H1 (cell line): Measurements from ENCODE around the gene HEPACAM. TPM values are rescaled to one million over a fixed set of nuclear protein-coding genes. Genes with fewer than 3 reads are reported as not detected.
A peak's percentile ranks its signal among the peaks of the same experiment; 100 is the strongest.

Experiments used
- CTCF ChIA-PET: fragments of 300-600 bp; sonication (Branson Sonifier 250); formaldehyde crosslinking; loops from one replicate; lab custom pipeline; 2021; ENCODE audit not compliant: partially characterized antibody; lab: Charles Lee
- POLR2A ChIA-PET: fragments of 300-600 bp; sonication (Branson Sonifier 250); formaldehyde crosslinking; loops from one replicate; lab custom pipeline; 2021; ENCODE audit warnings: inconsistent platforms; ENCODE audit not compliant: partially characterized antibody; lab: Charles Lee
- DNase-seq, 2 experiments: peaks; one replicate each; pipeline versions ENCODE4 v3.0.0 to v3.0.0-alpha.2; 2010 to 2022; ENCODE audit warnings: low spot score in 2 of 2, low read depth in 1 of 2, mixed read lengths in 1 of 2
- FAIRE-seq: peaks from 2 replicates; lab custom pipeline; 2011; peaks lifted over from hg19 to GRCh38; lab: Jason Lieb, UNC
- H2AFZ ChIP-seq: 2 replicates; pipeline ENCODE4 v1.8.1; 2012; ENCODE audit warnings: low read length, inconsistent platforms
- H2AK5ac ChIP-seq: 2 replicates; pipeline ENCODE4 v1.6.1; 2013; ENCODE audit warnings: low read depth, low read length
- H2BK120ac ChIP-seq: replicated peaks from 2 replicates; pipeline ENCODE3; 2013; ENCODE audit warnings: low read depth, low read length, inconsistent platforms
- H2BK12ac ChIP-seq: 2 replicates; pipeline ENCODE4 v1.6.1; 2013; ENCODE audit warnings: low read depth, low read length
- H2BK15ac ChIP-seq: 2 replicates; pipeline ENCODE4 v1.6.1; 2013; ENCODE audit warnings: low read length
- H2BK20ac ChIP-seq: 2 replicates; pipeline ENCODE4 v1.6.1; 2013; ENCODE audit warnings: low read length
- H2BK5ac ChIP-seq: 2 replicates; pipeline ENCODE4 v1.6.1; 2013; ENCODE audit warnings: low read depth, low read length
- H3K14ac ChIP-seq: 2 replicates; pipeline ENCODE4 v1.6.1; 2013; ENCODE audit warnings: inconsistent platforms; ENCODE audit not compliant: insufficient read length
- H3K18ac ChIP-seq: 2 replicates; pipeline ENCODE4 v1.6.1; 2013; ENCODE audit warnings: low read length; ENCODE audit errors: extremely low read depth
- H3K23ac ChIP-seq: 2 replicates; pipeline ENCODE4 v1.6.1; 2013; ENCODE audit warnings: inconsistent platforms; ENCODE audit not compliant: insufficient read length
- H3K23me2 ChIP-seq: 2 replicates; pipeline ENCODE4 v1.6.1; 2013; ENCODE audit warnings: low read depth, low read length
- H3K27ac ChIP-seq: 2 replicates; pipeline ENCODE4 v1.6.1; 2011; ENCODE audit warnings: low read depth, low read length, inconsistent platforms
- H3K27me3 ChIP-seq, 4 experiments: replicated peaks in 1 of 4; 1 replicate in 1 of 4; 2 replicates in 3 of 4; pipeline versions ENCODE4 v1.6.1 to v1.8.1; 2011 to 2013; ENCODE audit warnings: low read length in 3 of 4, mild to moderate bottlenecking in 3 of 4, inconsistent platforms in 2 of 4, mixed read lengths in 2 of 4, moderate library complexity in 1 of 4; ENCODE audit not compliant: control insufficient read depth in 3 of 4, insufficient read depth in 3 of 4; ENCODE audit errors: extremely low read depth in 1 of 4
- H3K36me3 ChIP-seq, 4 experiments: 2 replicates each; pipeline versions ENCODE4 v1.6.1 to v1.8.1; 2011 to 2013; ENCODE audit warnings: mild to moderate bottlenecking in 4 of 4, low read length in 3 of 4, moderate library complexity in 2 of 4, control low read depth in 1 of 4, inconsistent platforms in 1 of 4; ENCODE audit not compliant: insufficient read depth in 4 of 4, control insufficient read depth in 2 of 4
- H3K4ac ChIP-seq: replicated peaks from 2 replicates; pipeline ENCODE3; 2013; ENCODE audit warnings: low read length, low read depth, mixed read lengths, inconsistent platforms; ENCODE audit not compliant: insufficient read length
- H3K4me1 ChIP-seq, 4 experiments: replicated peaks in 1 of 4; 1 replicate in 1 of 4; 2 replicates in 3 of 4; pipeline versions ENCODE4 v1.6.1 to v1.8.1; 2011 to 2013; ENCODE audit warnings: low read length in 3 of 4, inconsistent platforms in 2 of 4, mixed read lengths in 1 of 4; ENCODE audit not compliant: insufficient read depth in 4 of 4, control insufficient read depth in 3 of 4
- H3K4me2 ChIP-seq, 2 experiments: 2 replicates each; pipeline versions ENCODE4 v1.6.1 to v1.8.1; 2011 to 2013; ENCODE audit warnings: low read depth in 2 of 2, low read length in 2 of 2, control low read depth in 1 of 2, inconsistent platforms in 1 of 2, mild to moderate bottlenecking in 1 of 2; ENCODE audit not compliant: insufficient read depth in 1 of 2
- H3K4me3 ChIP-seq, 4 experiments: fragments of 200-600, 300-600 bp in 1 of 4; sonication (generic), shearing (Covaris generic), sonication (Bioruptor Twin) in 1 of 4; 2 replicates each; pipeline versions ENCODE4 v1.5.1 to v1.8.1; 2011 to 2016; ENCODE audit warnings: low read length in 4 of 4, low read depth in 3 of 4, control low read depth in 2 of 4, inconsistent platforms in 2 of 4, mild to moderate bottlenecking in 2 of 4, mixed read lengths in 1 of 4, moderate library complexity in 1 of 4; ENCODE audit not compliant: insufficient read depth in 2 of 4; ENCODE audit errors: extremely low read depth in 1 of 4
- H3K56ac ChIP-seq: replicated peaks from 2 replicates; pipeline ENCODE3; 2013; ENCODE audit warnings: low read depth, mild to moderate bottlenecking, mixed read lengths, low read length, inconsistent platforms; ENCODE audit not compliant: insufficient read length
- H3K79me1 ChIP-seq: 2 replicates; pipeline ENCODE4 v1.6.1; 2013; ENCODE audit warnings: low read depth, low read length, control low read depth
- H3K79me2 ChIP-seq, 2 experiments: 2 replicates each; pipeline versions ENCODE4 v1.6.1 to v1.8.1; 2012 to 2013; ENCODE audit warnings: low read length in 2 of 2, mild to moderate bottlenecking in 2 of 2, inconsistent platforms in 1 of 2; ENCODE audit not compliant: insufficient read depth in 2 of 2, control insufficient read depth in 1 of 2
- H3K9ac ChIP-seq, 4 experiments: replicated peaks in 1 of 4; 1 replicate in 1 of 4; 2 replicates in 3 of 4; pipeline versions ENCODE4 v1.6.1 to v1.8.1; 2011 to 2013; ENCODE audit warnings: low read depth in 3 of 4, low read length in 3 of 4, control low read depth in 2 of 4, mild to moderate bottlenecking in 2 of 4, moderate library complexity in 2 of 4, inconsistent platforms in 1 of 4; ENCODE audit errors: extremely low read depth in 1 of 4
- H3K9me3 ChIP-seq, 2 experiments: 2 replicates each; pipeline versions ENCODE4 v1.6.1 to v1.8.1; 2012 to 2013; ENCODE audit warnings: mild to moderate bottlenecking in 2 of 2, moderate library complexity in 2 of 2, control low read depth in 1 of 2, inconsistent platforms in 1 of 2, low read depth in 1 of 2, low read length in 1 of 2, mixed read lengths in 1 of 2; ENCODE audit not compliant: insufficient read depth in 2 of 2
- H4K20me1 ChIP-seq, 2 experiments: replicated peaks in 1 of 2; 2 replicates each; pipeline versions ENCODE3 to v1.8.1; 2011 to 2013; ENCODE audit warnings: inconsistent platforms in 2 of 2, low read length in 2 of 2, mild to moderate bottlenecking in 1 of 2; ENCODE audit not compliant: insufficient read depth in 2 of 2, control insufficient read depth in 1 of 2
- H4K5ac ChIP-seq: 2 replicates; pipeline ENCODE4 v1.6.1; 2013; ENCODE audit warnings: low read length, low read depth, mixed read lengths, inconsistent platforms; ENCODE audit not compliant: insufficient read length
- H4K8ac ChIP-seq: 2 replicates; pipeline ENCODE4 v1.8.0; 2013; ENCODE audit warnings: mild to moderate bottlenecking, moderate library complexity, low read length, inconsistent platforms; ENCODE audit not compliant: insufficient read depth; ENCODE audit errors: extremely low read depth
- H4K91ac ChIP-seq: replicated peaks from 2 replicates; pipeline ENCODE3; 2013; ENCODE audit warnings: low read length, mixed read lengths, inconsistent platforms; ENCODE audit not compliant: insufficient read length
- BCL11A ChIP-seq, 2 experiments: IDR thresholded peaks; one replicate each; pipeline ENCODE4 v1.6.1; 2011; ENCODE audit warnings: low read depth in 2 of 2, low read length in 2 of 2, mild to moderate bottlenecking in 2 of 2
- POLR2A ChIP-seq, 2 experiments: IDR thresholded peaks; 1 replicate in 1 of 2; 2 replicates in 1 of 2; pipeline ENCODE4 v1.6.1; 2011; ENCODE audit warnings: low read depth in 2 of 2, low read length in 2 of 2, mild to moderate bottlenecking in 2 of 2; ENCODE audit errors: control extremely low read depth in 1 of 2
- SP4 ChIP-seq: IDR thresholded peaks from 2 replicates; pipeline ENCODE4 v1.6.1; 2012; ENCODE audit warnings: low read length, inconsistent platforms
- WGBS, 2 experiments: shearing (Covaris generic) in 1 of 2; methylation state at CpG; one replicate each; pipeline versions ENCODE4 v1.1.6 to v1.1.7; 2013 to 2015; ENCODE audit warnings: low lambda C conversion rate in 2 of 2, mixed read lengths in 2 of 2, inconsistent platforms in 1 of 2, low coverage in 1 of 2, missing lambda C conversion rate in 1 of 2; ENCODE audit not compliant: insufficient replicate concordance in 2 of 2, insufficient coverage in 1 of 2, insufficient read length in 1 of 2; ENCODE audit errors: extremely low coverage in 1 of 2, missing lambda C conversion rate in 1 of 2; 5-methylcytosine and 5-hydroxymethylcytosine counted together
- polyA plus RNA-seq, 7 experiments: library from polyadenylated mRNA; depleted of rRNA in 3 of 7; stranded (reverse) in 5 of 7; unstranded in 2 of 7; fragments of >200 nt in 5 of 7; fragments of 200-250 nt in 2 of 7; gene quantifications; 1 replicate in 5 of 7; 2 replicates in 1 of 7; 4 replicates in 1 of 7; pipeline versions ENCODE4 v1.2.1 to v1.2.3, GENCODE V29; 2011 to 2013; ENCODE audit warnings: missing spikeins in 2 of 7, mixed read lengths in 2 of 7
- total RNA-seq: library from RNA; stranded (reverse); fragmentation: NEBNext Ultra II Directional; extraction: Animal tissue kit (Norgen Biotek cat#: 25700); gene quantifications from 2 replicates; pipeline ENCODE4 v1.2.1, GENCODE V29; 2021

Gene HEPACAM
- total and polyA plus RNA-seq, 2 of the 8 experiments (the other 6 are each of a cell fraction or from before 2014, with no cell fraction given), result not detected

DNA sequence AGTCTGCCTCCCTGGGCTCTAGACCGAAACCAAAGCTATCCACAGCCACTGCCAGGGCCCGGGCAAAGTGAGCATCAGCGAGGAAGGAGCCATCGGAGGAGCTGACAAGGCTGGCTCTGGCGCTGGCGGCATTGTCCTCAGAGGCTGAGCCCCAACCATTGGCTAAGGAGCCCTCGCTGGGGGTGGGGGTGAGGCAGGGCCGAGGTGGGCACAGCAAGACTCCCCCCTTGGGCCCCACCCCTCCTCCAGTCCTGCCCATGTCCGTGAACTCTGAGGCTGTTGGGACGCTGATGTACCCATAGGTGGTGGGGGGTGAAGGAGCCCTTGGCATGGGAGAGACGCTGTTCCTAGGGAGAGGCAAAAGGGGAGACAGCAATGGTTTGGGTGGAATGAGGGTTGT, 49.4 kb downstream of the HEPACAM start:
- H3K23ac ChIP-seq, result no peak overlapping the region
- H3K4me3 ChIP-seq, result no peak overlapping the region
- TF ChIP-seq POLR2A (IDR thresholded peaks at IDR 0.05; ENCODE audit: control extremely low read depth in 1 of 2, low read depth in 2 of 2, low read length in 2 of 2), result no peak
- TF ChIP-seq BCL11A (IDR thresholded peaks at IDR 0.05; ENCODE audit: low read depth in 2 of 2, low read length in 2 of 2), result no peak
- TF ChIP-seq SP4, result no peak
- H3K36me3 ChIP-seq, result no peaks in the 10 kb centered on the region
- H4K91ac ChIP-seq, result no peak overlapping the region
- no peak overlapping the region for H3K56ac ChIP-seq
- H2BK20ac ChIP-seq, result no peak overlapping the region
- no peak overlapping the region for H2BK12ac ChIP-seq
- no peaks in the 10 kb centered on the region for H3K79me1 ChIP-seq
- H4K5ac ChIP-seq, result no peak overlapping the region
- peaks cover 0 to 3% (median under 1%) of the 10 kb centered on the region in 4 experiments; a peak in 2 of 7 replicates for H3K27me3 ChIP-seq
- no peak overlapping the region for H2BK120ac ChIP-seq
- no peak overlapping the region for H3K4ac ChIP-seq
- no peak overlapping the region for H2AK5ac ChIP-seq
- peak overlapping the region; percentile 35; the same call in 1 of the 2 replicates for H4K8ac ChIP-seq
- H4K20me1 ChIP-seq, result no peaks in the 10 kb centered on the region
- ChIA-PET CTCF (interaction anchor here (0.8 to 3.5 kb wide), 9 partner anchors 9 to 201 kb away, joined by 3 to 13 read pairs (median 5); partner anchors contain the start of gene ROBO4), POLR2A (interaction anchor here (0.9 to 2.0 kb wide), 4 partner anchors 9 to 14 kb away, joined by 3 to 7 read pairs (median 3); no protein-coding TSS in a partner anchor)
- 87% methylated on average over 11 of the region's 11 CpGs; no CpG with 5 or more reads in 1 of the 2 experiments for WGBS, 2 experiments
- no peak overlapping the region for H3K14ac ChIP-seq
- H2BK5ac ChIP-seq, result no peak overlapping the region
- no peak overlapping the region for H2AFZ ChIP-seq
- H3K9me3 ChIP-seq, result no peaks in the 10 kb centered on the region
- no peak for FAIRE-seq
- no peak overlapping the region for H3K27ac ChIP-seq
- no peak overlapping the region for H2BK15ac ChIP-seq
- DNase-seq, result peak in 1 of 2 experiments; percentile 41
- H3K4me2 ChIP-seq, result no peak overlapping the region
- H3K23me2 ChIP-seq, result no peaks in the 10 kb centered on the region
- no peak overlapping the region for H3K18ac ChIP-seq
- H3K79me2 ChIP-seq, result no peaks in the 10 kb centered on the region
- H3K4me1 ChIP-seq, result peaks cover 0 to 2% (median 0%) of the 10 kb centered on the region in 4 experiments; a peak in 2 of 7 replicates
- H3K9ac ChIP-seq, result no peak overlapping the region
